Left renal pelvis (tissue), 4 donors: ENCODE results near the gene DENND2A. TPM values are rescaled to one million over a fixed set of nuclear protein-coding genes. Genes with fewer than 3 reads are reported as not detected.

Source experiments
- DNase-seq, 4 donors: peaks; one replicate each; pipeline ENCODE4 v3.0.0-alpha.2; 2013; ENCODE audit warnings: low read depth in 4 of 4, low spot score in 3 of 4
- polyA plus RNA-seq, 4 donors: library from polyadenylated mRNA; unstranded; fragments of 120-200 nt; gene quantifications; one replicate each; pipeline ENCODE4 v1.2.1, GENCODE V29; 2013; ENCODE audit not compliant: insufficient read length in 4 of 4

The DENND2A gene
- polyA plus RNA-seq, 4 donors = 34.7 to 43.3 (median 40.2) TPM

- DNase-seq = peak in 1 of 4 donors; percentile 18
Measured at GRCh38 chr7:140478246-140479061, 162.2 kb downstream of the DENND2A start.

DNA sequence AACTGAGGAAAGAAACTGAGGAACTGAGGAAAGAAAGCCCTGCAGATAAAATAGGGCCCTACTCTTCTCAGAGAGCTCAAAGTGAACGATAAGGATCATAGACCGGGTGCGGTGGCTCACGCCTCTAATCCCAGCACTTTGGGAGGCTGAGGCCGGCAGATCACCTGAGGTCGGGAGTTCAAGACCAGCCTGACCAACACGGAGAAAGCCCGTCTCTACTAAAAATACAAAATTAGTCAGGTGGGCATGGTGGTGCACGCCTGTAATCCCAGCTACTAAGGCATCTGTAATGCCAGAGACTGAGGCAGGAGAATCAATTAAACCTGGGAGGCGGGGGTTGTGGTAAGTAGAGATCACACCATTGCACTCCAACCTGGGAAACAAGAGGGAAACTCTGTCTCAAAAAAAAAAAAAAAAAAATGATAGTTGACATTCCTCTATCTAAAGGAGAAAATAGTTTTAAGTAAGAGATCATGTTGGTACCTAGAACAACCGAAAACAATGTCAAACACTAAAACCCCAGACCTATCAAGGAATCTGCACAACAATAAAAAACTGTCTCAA is 163.8 kb downstream of the DENND2A start:
- DNase-seq = no peak

DNA sequence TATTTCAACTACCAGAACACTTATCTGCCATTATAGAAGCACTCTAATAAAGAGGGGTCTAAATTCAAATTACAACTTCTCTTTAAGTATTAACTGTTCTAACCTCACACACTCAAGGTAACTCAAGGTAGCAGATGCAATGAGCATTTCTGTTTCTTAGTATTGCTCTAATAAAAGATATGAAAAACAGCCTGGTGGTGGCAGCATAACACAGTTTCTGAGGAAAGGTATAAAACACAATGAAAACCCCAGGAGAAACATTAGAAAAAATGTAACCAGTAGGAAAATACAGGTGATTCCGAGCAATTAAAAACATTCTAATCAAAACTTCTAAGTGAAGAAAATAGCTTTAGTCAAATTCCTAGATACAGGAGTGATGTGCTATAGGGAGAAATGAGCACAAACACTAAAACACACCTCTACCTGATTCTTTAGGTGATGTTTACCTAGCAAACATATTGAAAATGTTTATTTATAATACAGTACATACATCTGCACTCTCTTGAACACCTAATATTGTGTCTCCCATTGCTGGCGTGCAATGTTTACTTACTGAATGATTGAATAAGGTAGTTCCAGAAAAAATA is 164.8 kb downstream of the DENND2A start:
- peak in 2 of 4 donors; percentile 29 to 33 for DNase-seq

Other genes starting within 250 kb of the DENND2A start
- gene SLC37A3, start 242.3 kb downstream of the DENND2A start, polyA plus RNA-seq = 10 to 100 TPM; 52.8 to 76.8 (median 62.1) TPM
- 1 to 10 TPM in 3 of 4 donors, not detected in 1; 2.1 to 4.2 (median 2.8) TPM for gene RAB19, start 236.8 kb downstream of the DENND2A start, polyA plus RNA-seq
- 100 to 1,000 TPM in 3 of 4 donors, 10 to 100 TPM in 1; 94.3 to 137 (median 117) TPM for gene MKRN1, start 161.3 kb downstream of the DENND2A start, polyA plus RNA-seq
- gene ADCK2, start 32.1 kb upstream of the DENND2A start, polyA plus RNA-seq = 10 to 100 TPM; 21.8 to 28.2 (median 22.7) TPM
- gene NDUFB2, start 55.9 kb upstream of the DENND2A start, polyA plus RNA-seq = 100 to 1,000 TPM; 121 to 202 (median 164) TPM